H4 (cell line): ENCODE results near the gene RELA. TPM values are rescaled to one million over a fixed set of nuclear protein-coding genes. Genes with fewer than 3 reads are reported as not detected.

Source experiments
- DNase-seq: peaks from one replicate; pipeline ENCODE4 v3.0.0-alpha.2; 2015; ENCODE audit warnings: low spot score
- total RNA-seq: library from RNA; depleted of rRNA; stranded (reverse); fragments of >200 nt; shearing (Covaris generic); gene quantifications from 2 replicates; pipeline ENCODE4 v1.2.3, GENCODE V29; 2014

The RELA gene
- total RNA-seq, 1 experiment from 2014 or later, result 26.3 TPM

DNA sequence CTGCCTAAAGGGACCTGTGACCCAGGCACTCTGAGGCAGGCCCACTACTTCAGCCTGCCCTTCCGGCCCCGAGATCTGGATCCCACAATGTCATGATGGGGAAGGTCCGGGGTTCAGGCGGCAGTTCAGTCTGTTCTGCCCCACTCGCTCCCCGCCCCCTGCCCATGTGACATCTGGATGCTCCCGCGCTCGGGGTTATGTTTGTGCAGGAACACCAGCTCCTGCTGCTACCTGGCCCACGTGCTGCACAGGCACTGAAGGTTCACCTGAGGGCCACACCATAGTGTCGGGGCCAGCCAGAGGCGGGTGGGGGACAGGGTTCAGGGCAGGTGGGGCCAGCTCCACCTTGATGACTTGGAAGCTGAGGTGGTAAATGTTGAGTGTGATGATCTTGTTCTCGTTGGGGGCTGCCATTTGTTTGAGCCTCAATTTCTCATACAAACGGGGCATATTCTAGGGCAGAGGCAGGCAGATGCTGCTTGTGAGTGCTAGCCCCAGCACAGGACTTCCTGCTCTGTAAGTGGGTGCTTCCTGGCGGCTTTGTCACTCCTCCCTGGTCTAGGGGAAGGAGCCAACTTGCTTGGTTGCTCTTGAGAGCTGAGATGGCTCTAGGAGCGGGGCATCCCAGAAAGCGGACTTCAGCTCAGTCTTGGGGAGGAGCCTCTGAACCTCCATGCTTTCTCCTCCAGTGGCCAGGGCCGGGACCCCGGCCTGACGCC is 29.2 kb downstream of the RELA start:
- no peak for DNase-seq

DNA sequence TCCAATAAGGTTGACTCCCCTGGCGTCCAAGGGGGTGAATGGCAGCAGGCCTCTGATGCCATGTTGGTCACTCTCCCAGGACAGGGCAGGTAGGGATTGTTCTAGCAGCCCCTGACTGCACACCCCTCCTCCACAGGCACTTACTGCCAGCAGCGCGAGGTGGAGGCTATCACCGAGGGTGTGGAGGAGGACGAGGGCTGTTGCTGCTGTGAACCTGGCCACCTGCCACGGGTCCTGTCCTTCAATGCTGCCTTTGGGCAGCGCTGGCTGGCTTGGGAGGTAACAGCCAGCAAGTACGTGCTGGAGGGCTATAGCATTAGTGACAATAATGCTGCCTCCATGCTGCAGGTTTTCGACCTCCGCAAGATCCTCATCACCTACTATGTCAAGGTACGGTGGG is 32.5 kb downstream of the RELA start:
- no peak for DNase-seq

DNA sequence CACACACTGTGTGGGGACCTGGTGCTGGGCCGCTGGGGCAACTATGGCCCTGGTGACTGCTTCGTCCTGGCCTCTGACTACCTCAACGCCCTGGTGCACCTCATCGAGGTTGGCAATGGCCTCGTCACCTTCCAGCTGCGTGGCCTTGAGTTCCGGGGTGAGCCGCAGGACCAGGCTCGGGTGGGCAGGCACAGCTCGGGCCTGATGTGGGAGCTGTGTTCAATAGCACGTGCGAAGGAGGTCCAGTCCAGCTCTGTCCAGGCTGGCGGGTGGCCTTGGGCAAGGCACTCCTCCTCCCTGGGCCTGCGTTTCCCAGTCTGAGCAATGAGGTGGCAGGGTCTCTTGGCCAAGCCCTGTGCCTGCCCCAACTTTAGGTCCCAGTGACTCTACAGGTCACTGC is 33.1 kb downstream of the RELA start:
- DNase-seq, result no peak

DNA sequence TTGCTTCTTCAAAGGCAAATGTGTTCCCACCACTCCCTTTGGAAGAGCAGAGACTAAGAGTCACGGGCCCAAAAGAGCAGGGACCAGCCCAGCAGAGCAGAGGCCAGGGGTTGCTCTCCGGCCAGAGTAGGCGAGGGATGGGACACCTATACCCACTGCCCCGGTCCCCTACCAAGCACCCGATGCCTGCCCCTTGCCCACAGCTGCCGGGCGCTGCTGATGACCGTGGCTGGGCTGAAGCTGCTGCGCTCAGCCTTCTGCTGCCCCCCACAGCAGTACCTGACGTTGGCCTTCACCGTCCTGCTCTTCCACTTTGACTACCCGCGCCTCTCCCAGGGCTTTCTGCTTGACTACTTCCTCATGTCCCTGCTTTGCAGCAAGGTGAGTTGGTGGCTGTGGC is 35.5 kb downstream of the RELA start:
- no peak for DNase-seq

DNA sequence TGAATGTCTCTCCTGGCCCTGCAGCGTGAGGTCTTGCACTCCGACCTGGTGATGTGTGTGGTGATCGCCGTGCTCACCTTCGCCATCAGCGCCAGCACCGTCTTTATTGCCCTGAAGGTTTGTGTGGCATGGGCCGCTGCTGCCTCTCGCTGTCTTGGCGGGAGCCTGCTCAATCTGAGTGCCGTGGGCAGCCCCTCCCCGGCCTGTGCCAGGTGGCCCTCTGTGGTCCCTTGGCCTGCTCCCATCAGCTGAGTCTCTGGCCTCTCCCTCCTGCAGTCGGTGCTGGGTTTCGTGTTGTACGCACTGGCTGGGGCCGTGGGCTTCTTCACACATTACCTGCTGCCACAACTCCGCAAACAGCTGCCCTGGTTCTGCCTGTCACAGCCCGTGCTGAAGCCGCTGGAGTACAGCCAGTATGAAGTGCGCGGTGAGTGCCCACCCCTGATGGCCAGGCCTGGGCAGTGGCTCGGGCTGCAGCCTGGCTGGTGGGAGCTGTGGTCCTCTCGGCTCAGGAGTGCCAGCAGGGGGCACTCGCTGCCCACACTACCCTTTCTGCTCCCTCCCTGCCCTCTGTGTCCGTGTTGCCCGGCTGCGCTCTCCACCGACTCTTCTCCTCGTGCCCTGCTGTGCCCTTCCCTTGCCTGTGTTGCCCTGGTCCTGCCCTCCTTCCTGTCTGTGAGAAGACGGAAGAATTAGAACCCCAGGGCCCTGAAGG is 36.9 kb downstream of the RELA start:
- no peak for DNase-seq

DNA sequence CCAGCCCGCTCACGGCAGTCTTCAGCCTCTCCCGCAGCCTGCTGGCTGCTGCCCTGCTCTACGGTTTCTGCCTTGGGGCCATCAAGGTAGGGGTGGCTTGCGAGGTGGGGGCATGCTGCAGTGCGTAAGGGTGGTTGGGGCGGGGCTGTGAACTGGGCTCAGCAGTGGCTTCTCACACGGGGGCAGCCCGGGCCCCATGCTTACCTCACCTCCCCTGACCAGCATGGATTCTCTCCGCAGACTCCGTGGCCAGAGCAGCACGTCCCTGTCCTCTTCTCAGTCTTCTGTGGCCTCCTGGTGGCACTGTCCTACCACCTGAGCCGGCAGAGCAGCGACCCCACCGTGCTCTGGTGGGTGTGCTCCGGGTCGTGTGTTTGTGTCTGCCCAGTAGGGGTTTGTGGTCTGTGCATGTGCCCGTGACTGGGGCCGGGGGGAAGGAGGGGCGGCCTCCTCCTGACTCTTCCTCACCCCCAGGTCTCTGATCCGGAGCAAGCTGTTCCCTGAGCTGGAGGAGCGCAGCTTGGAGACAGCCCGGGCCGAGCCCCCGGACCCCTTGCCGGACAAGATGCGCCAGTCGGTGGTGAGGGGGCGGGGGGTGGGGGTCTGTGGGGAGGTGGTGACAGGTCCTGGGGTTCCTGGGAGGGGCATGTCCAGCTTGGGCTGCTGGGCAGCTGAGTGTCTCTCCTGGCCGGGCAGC is 37.6 kb downstream of the RELA start:
- no peak for DNase-seq

DNA sequence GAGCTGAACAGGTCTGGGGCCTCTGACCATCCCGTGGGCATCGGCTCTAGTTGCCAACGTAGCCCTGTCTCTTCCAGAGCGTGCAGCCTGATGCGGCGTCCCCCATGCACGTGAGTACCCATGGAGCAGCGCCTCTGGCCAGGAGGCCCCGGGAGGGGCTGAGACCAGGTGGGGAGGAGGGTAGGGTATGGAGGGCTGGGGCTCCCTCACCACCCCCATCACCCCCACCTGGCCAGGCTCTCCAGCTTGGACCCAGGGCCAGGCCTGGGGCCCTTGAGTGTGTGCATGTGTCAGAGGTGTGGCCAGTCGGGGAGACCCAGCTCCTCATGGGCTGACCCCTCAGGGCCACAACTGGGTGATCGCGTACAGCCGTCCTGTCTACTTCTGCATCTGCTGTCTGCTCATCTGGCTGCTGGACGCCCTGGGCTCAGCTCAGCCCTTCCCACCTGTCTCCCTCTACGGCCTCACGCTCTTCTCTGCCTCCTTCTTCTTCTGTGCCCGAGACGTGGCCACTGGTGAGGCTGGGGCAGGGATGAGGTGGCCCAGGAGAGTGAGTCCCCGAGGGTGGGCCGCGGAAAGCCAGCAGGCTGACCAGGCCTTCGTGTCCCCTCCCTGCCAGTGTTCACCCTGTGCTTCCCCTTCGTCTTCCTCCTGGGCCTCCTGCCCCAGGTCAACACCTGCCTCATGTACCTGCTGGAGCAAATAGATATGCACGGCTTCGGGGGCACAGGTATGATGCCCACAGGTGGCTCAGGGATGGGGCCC is 38.7 kb downstream of the RELA start:
- DNase-seq, result no peak

DNA sequence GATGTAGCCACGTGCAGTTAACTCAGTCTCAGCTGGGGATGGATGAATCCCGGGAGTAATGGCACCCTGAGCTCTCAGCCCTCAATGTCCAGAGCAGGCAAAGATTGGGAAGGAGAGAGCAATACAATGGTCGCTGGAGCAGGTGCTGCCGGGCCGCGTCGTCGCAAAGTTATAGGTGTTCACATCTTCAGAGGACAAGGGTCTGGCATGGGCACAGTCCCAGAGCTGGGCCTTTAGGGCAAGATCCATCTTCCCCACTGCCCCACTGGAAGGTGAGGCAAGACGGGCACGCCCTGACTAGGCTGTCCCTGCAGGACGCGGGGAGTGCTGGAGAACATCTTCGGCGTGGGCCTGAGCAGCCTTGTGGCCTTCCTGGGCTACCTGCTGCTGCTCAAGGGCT is 39.5 kb downstream of the RELA start:
- no peak for DNase-seq

DNA sequence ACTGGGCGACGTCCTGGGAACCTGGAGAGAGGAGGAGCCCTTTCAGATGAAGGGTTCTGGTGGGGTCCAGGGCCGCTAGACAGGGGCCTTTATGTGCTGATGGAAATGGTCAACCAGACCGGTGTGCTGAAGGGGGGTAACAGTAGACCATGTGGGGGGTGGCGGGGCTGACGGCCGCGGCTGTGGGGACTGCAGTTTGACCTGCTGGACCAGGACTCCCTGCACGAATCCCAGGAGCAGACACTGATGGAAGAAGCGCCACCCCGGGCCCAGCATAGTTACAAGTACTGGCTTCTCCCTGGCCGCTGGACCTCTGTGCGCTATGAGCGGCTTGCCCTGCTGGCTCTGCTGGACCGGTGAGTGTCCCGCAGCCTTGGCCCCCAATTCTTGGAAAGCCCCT is 40.7 kb downstream of the RELA start:
- DNase-seq, result no peak

DNA sequence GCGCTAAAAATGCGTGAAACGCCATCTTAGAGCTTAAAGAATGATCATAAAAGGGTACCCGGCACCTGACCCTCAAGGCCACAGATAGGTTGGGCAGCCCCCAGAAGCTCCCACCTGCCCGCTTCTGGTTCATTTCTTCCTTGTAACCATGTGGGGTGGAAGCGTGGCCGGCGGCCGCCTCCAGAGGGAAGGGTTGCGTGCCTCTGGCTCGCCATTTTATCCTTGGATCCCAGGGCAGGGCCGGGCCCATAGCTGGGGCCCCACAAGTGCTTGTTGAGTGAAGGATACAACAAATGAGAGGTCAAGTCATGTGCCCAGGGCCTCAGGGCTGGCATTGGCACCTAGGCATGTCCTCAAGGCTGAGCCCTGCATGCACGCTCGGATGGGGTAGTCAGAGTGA is 41.3 kb downstream of the RELA start:
- DNase-seq, result no peak

DNA sequence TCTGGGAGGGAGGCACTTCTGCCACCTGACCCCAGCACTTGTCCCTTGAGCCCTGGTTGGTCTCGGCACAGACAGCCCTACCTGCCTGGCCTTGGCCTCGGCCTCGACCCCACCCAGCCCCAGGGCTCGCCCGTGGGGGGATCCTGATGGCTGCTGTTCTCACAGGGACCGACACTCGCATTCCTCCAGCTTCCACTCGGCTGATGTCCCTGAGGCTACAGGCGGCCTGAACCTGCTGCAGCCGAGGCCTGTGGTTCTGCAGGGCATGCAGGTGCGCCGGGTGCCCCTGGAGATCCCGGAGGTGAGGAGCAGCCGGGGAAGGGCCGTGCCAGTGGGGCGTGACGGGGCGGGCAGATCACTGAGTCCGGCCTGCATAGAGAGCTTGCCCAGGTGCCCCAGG is 42.0 kb downstream of the RELA start:
- no peak for DNase-seq

DNA sequence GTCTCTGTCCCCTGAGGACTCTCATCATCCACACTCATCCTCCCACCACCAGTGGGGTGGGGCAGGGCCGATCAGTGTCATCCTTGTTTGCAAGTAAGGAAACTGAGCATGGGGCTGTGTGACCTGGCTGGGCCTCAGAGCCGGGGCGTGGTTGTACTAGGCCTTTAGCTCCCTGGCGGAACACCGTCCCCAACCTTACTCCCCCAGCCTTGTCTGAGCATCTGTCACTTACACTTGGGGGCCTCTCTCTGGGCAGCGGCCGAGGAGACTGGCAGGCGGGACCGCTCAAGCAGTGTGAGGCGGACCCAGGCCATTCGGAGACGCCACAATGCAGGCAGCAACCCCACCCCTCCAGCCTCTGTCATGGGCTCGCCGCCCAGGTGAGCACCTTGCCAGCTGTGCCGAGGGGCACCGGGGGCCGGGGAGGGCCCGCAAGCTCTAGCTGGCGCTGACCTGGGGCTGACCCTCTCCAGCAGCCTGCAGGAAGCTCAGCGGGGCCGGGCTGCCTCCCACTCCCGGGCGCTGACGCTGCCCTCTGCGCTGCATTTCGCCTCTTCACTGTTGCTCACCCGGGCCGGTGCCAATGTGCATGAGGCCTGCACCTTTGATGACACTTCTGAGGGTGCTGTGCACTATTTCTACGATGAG is 43.3 kb downstream of the RELA start:
- no peak for DNase-seq

DNA sequence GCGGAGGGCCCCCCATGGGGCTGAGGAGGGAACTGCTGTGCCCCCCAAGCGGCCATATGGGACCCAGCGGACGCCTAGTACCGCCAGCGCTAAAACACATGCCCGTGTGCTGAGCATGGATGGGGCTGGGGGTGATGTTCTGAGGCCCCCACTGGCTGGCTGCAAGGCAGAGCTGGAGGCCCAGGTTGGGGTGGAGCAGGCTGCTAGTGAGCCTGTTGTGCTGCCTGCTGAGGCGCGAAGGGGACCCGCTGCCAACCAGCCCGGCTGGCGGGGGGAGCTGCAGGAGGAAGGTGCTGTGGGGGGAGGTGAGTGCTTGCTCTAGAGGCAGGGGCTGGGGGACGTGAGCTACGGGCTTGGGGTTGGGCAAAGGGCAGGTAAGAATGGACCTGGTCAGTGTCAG is 44.0 kb downstream of the RELA start:
- DNase-seq, result no peak

DNA sequence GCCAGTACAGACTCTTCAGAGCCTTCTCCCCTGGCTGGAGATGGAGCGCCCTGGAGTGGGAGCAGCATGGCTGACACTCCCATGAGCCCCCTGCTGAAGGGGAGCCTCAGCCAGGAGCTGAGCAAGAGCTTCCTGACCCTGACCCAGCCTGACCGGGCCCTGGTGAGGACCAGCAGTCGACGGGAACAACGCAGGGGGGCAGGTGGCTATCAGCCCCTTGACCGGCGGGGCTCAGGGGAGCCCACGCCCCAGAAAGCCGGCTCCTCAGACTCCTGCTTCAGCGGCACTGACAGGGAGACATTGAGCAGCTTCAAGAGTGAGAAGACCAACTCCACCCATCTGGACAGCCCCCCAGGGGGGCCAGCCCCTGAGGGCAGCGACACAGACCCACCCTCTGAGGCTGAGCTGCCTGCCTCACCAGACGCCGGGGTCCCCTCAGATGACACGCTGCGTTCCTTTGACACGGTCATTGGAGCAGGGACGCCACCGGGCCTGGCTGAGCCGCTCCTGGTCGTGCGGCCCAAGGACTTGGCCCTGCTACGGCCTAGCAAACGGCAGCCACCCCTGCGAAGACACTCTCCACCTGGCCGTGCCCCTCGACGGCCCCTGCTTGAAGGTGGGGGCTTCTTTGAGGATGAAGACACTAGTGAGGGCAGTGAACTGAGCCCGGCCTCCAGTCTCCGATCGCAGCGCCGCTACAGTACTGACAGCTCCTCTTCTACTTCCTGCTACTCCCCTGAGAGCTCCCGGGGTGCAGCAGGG is 44.5 kb downstream of the RELA start:
- DNase-seq, result no peak

DNA sequence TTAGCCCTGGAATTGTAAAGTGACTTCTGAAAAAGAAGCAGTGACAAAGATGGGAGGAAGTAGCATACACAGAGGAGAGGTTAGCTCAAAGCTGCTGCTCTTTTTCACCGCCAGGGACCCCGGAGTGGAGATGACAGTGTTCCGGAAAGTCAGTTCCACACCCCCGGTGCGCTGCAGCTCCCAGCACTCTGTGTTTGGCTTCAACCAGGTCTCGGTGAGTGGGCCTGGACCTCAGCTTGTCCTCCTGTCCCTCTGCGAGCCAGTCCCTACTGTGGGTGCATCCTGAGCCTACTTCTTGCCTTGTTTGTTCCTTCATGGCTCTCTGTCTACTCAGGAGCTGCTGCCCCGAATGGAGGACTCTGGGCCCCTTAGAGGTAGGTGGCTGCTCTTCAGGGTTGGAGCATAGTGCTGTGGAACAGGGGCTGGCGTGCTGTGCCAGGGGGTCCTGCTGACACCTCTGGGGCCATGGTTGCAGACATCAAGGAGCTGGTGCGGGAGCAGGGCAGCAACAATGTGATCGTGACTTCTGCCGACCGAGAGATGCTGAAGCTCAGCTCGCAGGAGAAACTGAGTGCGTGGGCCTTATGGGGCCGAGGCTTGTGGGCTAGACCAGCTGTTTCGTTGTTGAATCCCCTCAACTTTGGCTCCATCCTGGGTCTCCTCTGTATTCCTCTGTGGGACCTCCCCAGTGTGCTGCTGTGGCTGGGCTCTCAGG is 45.4 kb downstream of the RELA start:
- no peak for DNase-seq

DNA sequence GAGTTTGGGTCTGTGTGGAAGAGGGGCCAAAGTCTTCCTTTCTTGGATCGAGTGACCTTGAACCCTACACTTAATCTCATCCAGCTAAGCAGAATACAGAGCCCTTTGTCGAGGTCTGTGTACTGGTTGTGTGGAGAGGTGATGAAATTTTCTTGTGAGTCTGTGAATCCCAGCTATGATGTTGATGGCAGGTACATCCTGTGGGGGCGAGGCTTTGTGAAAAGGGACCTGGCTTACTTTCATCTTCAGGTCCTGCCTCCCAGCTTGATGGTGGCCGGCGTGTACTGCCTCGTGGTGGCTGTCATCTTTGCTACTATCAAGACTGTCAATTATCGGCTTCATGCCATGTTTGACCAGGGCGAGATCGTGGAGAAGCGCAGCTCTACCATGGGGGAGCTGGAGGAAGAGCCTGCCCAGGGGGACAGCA is 46.1 kb downstream of the RELA start:
- DNase-seq, result no peak

DNA sequence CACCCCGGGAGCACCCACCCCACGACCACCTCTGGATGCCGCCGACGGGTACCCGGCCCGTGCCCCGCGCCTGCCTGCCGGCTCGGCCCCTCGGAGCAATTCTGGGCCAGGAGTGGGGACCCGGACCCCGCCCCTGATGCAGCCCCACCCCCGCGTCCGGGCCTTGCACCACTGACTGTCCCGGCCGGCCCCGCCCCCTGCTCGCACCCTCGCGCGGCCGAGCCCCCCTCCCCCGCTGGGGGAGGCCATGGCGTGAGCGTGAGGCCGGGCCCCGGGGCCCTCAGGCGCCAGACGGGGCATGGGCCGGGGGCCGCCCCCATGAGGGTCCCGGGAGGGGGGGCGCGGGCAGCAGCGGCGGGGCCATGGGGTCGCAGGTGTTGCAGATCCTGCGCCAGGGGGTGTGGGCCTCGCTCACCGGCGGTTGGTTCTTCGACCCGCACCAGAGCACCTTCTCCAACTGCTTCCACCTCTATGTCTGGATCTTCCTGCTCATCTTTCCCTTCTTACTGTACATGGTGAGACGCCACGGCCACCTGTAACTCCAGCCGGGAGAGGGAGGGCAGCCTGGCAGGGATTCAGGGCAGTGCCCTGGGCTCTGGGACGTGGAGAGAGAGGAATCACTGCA is 46.7 kb downstream of the RELA start:
- no peak for DNase-seq

DNA sequence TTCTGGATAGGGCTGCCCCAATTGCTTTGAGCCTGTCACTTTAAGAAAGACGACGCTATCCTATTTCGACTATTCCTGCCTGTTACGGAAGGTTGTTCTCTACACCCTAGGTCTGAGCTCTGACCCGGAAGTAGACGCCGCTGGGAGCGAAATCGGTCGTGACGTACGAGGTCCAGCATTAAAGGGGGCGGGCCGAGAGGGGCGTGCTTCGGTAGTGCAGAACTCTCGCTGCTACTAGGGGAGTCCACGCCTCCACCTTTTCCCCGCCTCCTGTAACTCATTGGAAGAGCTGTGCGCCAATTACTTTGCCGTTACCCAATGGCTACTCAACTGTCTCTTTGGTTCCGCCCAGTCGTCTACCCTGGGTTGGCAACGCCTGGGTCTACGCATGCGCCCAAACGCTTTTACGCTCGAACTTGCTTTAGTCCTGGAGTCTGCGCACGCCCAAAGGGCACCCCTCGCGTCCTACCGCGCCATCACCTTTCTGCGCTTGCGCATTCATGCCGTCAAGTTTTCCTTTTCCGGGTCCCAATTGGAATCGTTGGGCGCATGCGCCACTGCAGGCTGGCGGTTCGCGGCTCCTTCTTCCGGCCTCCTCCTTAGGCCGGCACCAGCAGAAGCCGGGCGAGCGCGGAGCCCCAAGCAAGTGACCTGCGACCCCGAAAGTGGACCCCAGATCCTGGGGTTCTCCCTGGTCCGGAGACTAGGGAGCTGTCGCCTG is 47.3 kb downstream of the RELA start, which contains the start of gene PCNX3:
TSS of gene PCNX3 (plus strand) at position 548 of the 721 bp plus-strand sequence. CDS start 536 bp downstream, outside the sequence.
- peak; percentile 100 for DNase-seq
